ENCODE data around the gene SATB2. TPM values are rescaled to one million over a fixed set of nuclear protein-coding genes. Genes with fewer than 3 reads are reported as not detected.
A peak's percentile ranks its signal among the peaks of the same experiment; 100 is the strongest.

Gene SATB2
- total RNA-seq, 1 experiment from 2014 or later: 13.8 TPM

DNA sequence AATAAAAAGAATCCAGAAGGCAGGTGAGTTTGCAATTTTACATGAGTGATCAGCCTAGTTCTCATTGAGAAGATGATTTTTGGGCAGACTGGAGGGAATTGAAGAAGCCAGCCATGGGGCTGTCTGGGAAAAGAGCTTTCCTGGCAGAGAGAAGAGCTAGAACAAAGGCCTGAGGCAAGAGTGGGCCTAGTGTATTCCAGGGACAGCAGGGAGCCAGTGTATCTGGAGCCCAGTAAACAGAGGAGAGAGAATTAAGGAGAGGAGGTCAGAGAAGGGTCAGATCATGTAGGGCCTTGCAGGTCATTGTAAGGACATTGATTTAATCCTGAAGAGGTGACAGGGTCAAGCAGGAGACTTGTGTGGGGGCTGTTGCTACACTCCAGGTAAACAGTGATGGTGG lies 195.8 kb downstream of the SATB2 start:
- BruUV-seq (replicated peaks): no TSS peak
- no peak overlapping the region for H3K4me3 ChIP-seq (replicated peaks in 1 of 2; ENCODE audit: low read depth in 1 of 2, low read length in 2 of 2)
- no peaks in the 10 kb centered on the region for H3K79me2 ChIP-seq (ENCODE audit: insufficient read depth, low read length)
- TF ChIP-seq SP1 (IDR thresholded peaks at IDR 0.05; ENCODE audit: low read depth): no peak
- no peak for TF ChIP-seq ZFX (IDR thresholded peaks at IDR 0.05)
- no peak overlapping the region for H2AFZ ChIP-seq (ENCODE audit: low read depth, low read length, poor library complexity, severe bottlenecking)
- H3K27me3 ChIP-seq (ENCODE audit: insufficient read depth, low read length): no peaks in the 10 kb centered on the region
- no peaks in the 10 kb centered on the region for H3K36me3 ChIP-seq (ENCODE audit: control insufficient read depth in 1 of 2, insufficient read depth in 2 of 2, low read length in 2 of 2)
- H3K4me1 ChIP-seq (ENCODE audit: control insufficient read depth in 1 of 2, insufficient read depth in 2 of 2, low read length in 2 of 2): no peaks in the 10 kb centered on the region
- no peaks in the 10 kb centered on the region for H3K9me2 ChIP-seq (ENCODE audit: insufficient read depth)
- no peak overlapping the region for H3K9ac ChIP-seq (ENCODE audit: low read length)
- no peaks in the 10 kb centered on the region for H4K20me1 ChIP-seq (ENCODE audit: insufficient read depth)
- intact Hi-C loops (cut with micrococcal nuclease): no loop called here
- no peaks in the 10 kb centered on the region for H3K9me3 ChIP-seq (ENCODE audit: control insufficient read depth in 1 of 2, insufficient read depth in 1 of 2, low read depth in 1 of 2, low read length in 2 of 2)
- no peak overlapping the region for H3K27ac ChIP-seq (ENCODE audit: low read depth, low read length)
- no peak for ATAC-seq
- DNase-seq (ENCODE audit: low read depth, low spot score): no peak
- CTCF ChIA-PET: no interaction called here
- H3K4me2 ChIP-seq (ENCODE audit: low read length): no peak overlapping the region
- POLR2A ChIA-PET: no interaction called here
- RAD21 ChIA-PET (ENCODE audit: low non-redundant PET in 1 of 2, low total read pairs in 2 of 2, uncharacterized antibody in 2 of 2, unreplicated experiment in 2 of 2): no interaction called here

DNA sequence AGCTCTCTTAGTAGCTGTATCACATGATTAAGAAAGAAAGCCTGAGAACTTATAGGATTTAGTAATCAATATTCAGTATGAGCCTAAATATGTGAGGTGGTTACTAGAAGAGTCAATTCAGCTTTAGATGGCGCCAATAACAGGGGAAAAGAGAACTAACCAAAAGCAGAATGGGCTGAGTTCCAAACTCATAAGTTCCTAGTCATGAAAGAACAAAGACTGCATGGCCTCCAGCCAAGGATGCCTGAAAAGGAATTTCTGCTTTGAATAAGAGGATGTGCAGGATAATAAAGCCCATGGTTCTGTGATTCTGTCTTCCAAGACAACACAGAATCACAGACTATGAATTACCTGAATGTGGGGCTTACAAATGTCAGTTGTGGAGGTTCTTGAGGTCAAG lies 196.5 kb downstream of the SATB2 start:
- ChIA-PET RAD21 (ENCODE audit: low non-redundant PET in 1 of 2, low total read pairs in 2 of 2, uncharacterized antibody in 2 of 2, unreplicated experiment in 2 of 2) (no interaction called here), CTCF (no interaction called here), POLR2A (no interaction called here)
- Histone ChIP-seq H3K27me3 (ENCODE audit: insufficient read depth, low read length) (no peaks in the 10 kb centered on the region), H3K4me2 (ENCODE audit: low read length) (no peak overlapping the region), H3K79me2 (ENCODE audit: insufficient read depth, low read length) (no peaks in the 10 kb centered on the region), H3K4me3 (replicated peaks in 1 of 2; ENCODE audit: low read depth in 1 of 2, low read length in 2 of 2) (no peak overlapping the region), H4K20me1 (ENCODE audit: insufficient read depth) (no peaks in the 10 kb centered on the region), H3K9ac (ENCODE audit: low read length) (no peak overlapping the region), H3K36me3 (ENCODE audit: control insufficient read depth in 1 of 2, insufficient read depth in 2 of 2, low read length in 2 of 2) (no peaks in the 10 kb centered on the region), H3K27ac (ENCODE audit: low read depth, low read length) (no peak overlapping the region), H3K9me3 (ENCODE audit: control insufficient read depth in 1 of 2, insufficient read depth in 1 of 2, low read depth in 1 of 2, low read length in 2 of 2) (no peaks in the 10 kb centered on the region), H3K4me1 (ENCODE audit: control insufficient read depth in 1 of 2, insufficient read depth in 2 of 2, low read length in 2 of 2) (no peaks in the 10 kb centered on the region), H3K9me2 (ENCODE audit: insufficient read depth) (no peaks in the 10 kb centered on the region), H2AFZ (ENCODE audit: low read depth, low read length, poor library complexity, severe bottlenecking) (no peak overlapping the region)
- intact Hi-C loops (cut with micrococcal nuclease): no loop called here
- TF ChIP-seq JUND (IDR thresholded peaks at IDR 0.05) (no peak), FOSL1 (IDR thresholded peaks at IDR 0.05; ENCODE audit: low read depth) (no peak), CBX3 (IDR thresholded peaks at IDR 0.05; ENCODE audit: low read depth) (no peak), RAD21 (IDR thresholded peaks at IDR 0.05; ENCODE audit: low read depth) (peak; percentile 27; the same call in 1 of the 2 replicates)
- BruUV-seq (replicated peaks): no TSS peak
- DNase-seq (ENCODE audit: low read depth, low spot score) (peak; percentile 6), ATAC-seq (no peak)

DNA sequence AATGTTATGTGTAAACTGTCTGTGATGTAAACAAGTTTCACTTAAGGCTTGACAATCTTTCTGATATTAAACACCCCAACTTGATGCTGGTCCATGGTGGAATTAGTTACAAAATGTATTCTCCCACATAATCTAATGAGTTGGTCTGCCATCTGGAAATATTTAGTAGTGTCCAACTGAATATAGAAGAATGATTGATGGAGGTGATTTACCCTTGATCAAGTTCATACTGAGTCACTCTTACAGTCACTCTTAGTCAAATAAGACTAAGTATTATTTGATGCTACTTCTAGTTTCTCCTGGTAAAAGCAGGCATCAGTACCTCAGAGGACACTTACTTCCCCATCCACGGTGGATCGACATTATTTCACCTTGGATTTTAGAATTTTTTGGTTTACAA lies 198.1 kb downstream of the SATB2 start:
- BruUV-seq (replicated peaks): no TSS peak
- TF ChIP-seq YY1 (IDR thresholded peaks at IDR 0.05; ENCODE audit: extremely low read depth, insufficient replicate concordance, low read depth, low read length): no peak
- TF ChIP-seq, protein P1, sequence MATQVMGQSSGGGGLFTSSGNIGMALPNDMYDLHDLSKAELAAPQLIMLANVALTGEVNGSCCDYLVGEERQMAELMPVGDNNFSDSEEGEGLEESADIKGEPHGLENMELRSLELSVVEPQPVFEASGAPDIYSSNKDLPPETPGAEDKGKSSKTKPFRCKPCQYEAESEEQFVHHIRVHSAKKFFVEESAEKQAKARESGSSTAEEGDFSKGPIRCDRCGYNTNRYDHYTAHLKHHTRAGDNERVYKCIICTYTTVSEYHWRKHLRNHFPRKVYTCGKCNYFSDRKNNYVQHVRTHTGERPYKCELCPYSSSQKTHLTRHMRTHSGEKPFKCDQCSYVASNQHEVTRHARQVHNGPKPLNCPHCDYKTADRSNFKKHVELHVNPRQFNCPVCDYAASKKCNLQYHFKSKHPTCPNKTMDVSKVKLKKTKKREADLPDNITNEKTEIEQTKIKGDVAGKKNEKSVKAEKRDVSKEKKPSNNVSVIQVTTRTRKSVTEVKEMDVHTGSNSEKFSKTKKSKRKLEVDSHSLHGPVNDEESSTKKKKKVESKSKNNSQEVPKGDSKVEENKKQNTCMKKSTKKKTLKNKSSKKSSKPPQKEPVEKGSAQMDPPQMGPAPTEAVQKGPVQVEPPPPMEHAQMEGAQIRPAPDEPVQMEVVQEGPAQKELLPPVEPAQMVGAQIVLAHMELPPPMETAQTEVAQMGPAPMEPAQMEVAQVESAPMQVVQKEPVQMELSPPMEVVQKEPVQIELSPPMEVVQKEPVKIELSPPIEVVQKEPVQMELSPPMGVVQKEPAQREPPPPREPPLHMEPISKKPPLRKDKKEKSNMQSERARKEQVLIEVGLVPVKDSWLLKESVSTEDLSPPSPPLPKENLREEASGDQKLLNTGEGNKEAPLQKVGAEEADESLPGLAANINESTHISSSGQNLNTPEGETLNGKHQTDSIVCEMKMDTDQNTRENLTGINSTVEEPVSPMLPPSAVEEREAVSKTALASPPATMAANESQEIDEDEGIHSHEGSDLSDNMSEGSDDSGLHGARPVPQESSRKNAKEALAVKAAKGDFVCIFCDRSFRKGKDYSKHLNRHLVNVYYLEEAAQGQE (IDR thresholded peaks at IDR 0.05; ENCODE audit: low read depth): no peak
- TF ChIP-seq, protein P2, sequence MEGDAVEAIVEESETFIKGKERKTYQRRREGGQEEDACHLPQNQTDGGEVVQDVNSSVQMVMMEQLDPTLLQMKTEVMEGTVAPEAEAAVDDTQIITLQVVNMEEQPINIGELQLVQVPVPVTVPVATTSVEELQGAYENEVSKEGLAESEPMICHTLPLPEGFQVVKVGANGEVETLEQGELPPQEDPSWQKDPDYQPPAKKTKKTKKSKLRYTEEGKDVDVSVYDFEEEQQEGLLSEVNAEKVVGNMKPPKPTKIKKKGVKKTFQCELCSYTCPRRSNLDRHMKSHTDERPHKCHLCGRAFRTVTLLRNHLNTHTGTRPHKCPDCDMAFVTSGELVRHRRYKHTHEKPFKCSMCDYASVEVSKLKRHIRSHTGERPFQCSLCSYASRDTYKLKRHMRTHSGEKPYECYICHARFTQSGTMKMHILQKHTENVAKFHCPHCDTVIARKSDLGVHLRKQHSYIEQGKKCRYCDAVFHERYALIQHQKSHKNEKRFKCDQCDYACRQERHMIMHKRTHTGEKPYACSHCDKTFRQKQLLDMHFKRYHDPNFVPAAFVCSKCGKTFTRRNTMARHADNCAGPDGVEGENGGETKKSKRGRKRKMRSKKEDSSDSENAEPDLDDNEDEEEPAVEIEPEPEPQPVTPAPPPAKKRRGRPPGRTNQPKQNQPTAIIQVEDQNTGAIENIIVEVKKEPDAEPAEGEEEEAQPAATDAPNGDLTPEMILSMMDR (IDR thresholded peaks at IDR 0.05 in 2 of 3, conservative IDR thresholded peaks at IDR 0.05 in 1 of 3; ENCODE audit: borderline replicate concordance in 1 of 3, insufficient read depth in 1 of 3, low read depth in 2 of 3, low read length in 2 of 3): no peak
- TF ChIP-seq, protein P3, sequence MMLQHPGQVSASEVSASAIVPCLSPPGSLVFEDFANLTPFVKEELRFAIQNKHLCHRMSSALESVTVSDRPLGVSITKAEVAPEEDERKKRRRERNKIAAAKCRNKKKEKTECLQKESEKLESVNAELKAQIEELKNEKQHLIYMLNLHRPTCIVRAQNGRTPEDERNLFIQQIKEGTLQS (IDR thresholded peaks at IDR 0.05): no peak

More for the DNA sequence above, 198.1 kb downstream of the SATB2 start:
- Histone ChIP-seq H3K27ac (ENCODE audit: low read depth, low read length) (no peak overlapping the region), H3K4me3 (replicated peaks in 1 of 2; ENCODE audit: low read depth in 1 of 2, low read length in 2 of 2) (no peak overlapping the region), H3K27me3 (ENCODE audit: insufficient read depth, low read length) (no peaks in the 10 kb centered on the region), H3K4me1 (ENCODE audit: control insufficient read depth in 1 of 2, insufficient read depth in 2 of 2, low read length in 2 of 2) (no peaks in the 10 kb centered on the region), H3K9me3 (ENCODE audit: control insufficient read depth in 1 of 2, insufficient read depth in 1 of 2, low read depth in 1 of 2, low read length in 2 of 2) (no peaks in the 10 kb centered on the region), H3K9me2 (ENCODE audit: insufficient read depth) (no peaks in the 10 kb centered on the region), H3K9ac (ENCODE audit: low read length) (no peak overlapping the region), H4K20me1 (ENCODE audit: insufficient read depth) (no peaks in the 10 kb centered on the region), H3K4me2 (ENCODE audit: low read length) (no peak overlapping the region), H2AFZ (ENCODE audit: low read depth, low read length, poor library complexity, severe bottlenecking) (no peak overlapping the region), H3K79me2 (ENCODE audit: insufficient read depth, low read length) (no peaks in the 10 kb centered on the region), H3K36me3 (ENCODE audit: control insufficient read depth in 1 of 2, insufficient read depth in 2 of 2, low read length in 2 of 2) (no peaks in the 10 kb centered on the region)
- DNase-seq (ENCODE audit: low read depth, low spot score): no peak
- intact Hi-C loops (cut with micrococcal nuclease): no loop called here
- ATAC-seq: no peak
- RAD21 ChIA-PET (ENCODE audit: low non-redundant PET in 1 of 2, low total read pairs in 2 of 2, uncharacterized antibody in 2 of 2, unreplicated experiment in 2 of 2): no interaction called here
- CTCF ChIA-PET: no interaction called here
- POLR2A ChIA-PET: no interaction called here

All from HCT116 (cell line).